NCI-H524 treated with DMSO at 0.1 percent for 48 hours (cell line): ENCODE results near the gene IMMP2L.

Experiments
- DNase-seq: peaks from one replicate; lab custom pipeline; 2025; lab: John Stamatoyannopoulos, UW

IMMP2L gene

GRCh38 chr7:111212857-111213523 lies 349.3 kb downstream of the IMMP2L start:
- DNase-seq: no peak

- DNase-seq: no peak
Measured at GRCh38 chr7:111210996-111211395, 351.3 kb downstream of the IMMP2L start.

- DNase-seq: no peak
Measured at GRCh38 chr7:111210043-111210442, 352.2 kb downstream of the IMMP2L start.

GRCh38 chr7:111205251-111205650 lies 357.0 kb downstream of the IMMP2L start:
- DNase-seq: no peak

GRCh38 chr7:111202321-111202720 lies 360.0 kb downstream of the IMMP2L start:
- DNase-seq: no peak

GRCh38 chr7:111199643-111200042 lies 362.6 kb downstream of the IMMP2L start:
- DNase-seq: no peak

GRCh38 chr7:111198255-111198654 lies 364.0 kb downstream of the IMMP2L start:
- no peak for DNase-seq

- no peak for DNase-seq
Measured at GRCh38 chr7:111196655-111197054, 365.6 kb downstream of the IMMP2L start.

- DNase-seq: no peak
Measured at GRCh38 chr7:111192614-111193413, 369.5 kb downstream of the IMMP2L start.

GRCh38 chr7:111190804-111191203 lies 371.5 kb downstream of the IMMP2L start:
- no peak for DNase-seq

GRCh38 chr7:111184987-111185386 lies 377.3 kb downstream of the IMMP2L start:
- DNase-seq: no peak

- DNase-seq: no peak
Measured at GRCh38 chr7:111183321-111183720, 379.0 kb downstream of the IMMP2L start.

- no peak for DNase-seq
Measured at GRCh38 chr7:111180338-111180737, 382.0 kb downstream of the IMMP2L start.

GRCh38 chr7:111175908-111176441 lies 386.3 kb downstream of the IMMP2L start:
- no peak for DNase-seq

GRCh38 chr7:111174510-111174909 lies 387.8 kb downstream of the IMMP2L start:
- DNase-seq: no peak

GRCh38 chr7:111173990-111174389 lies 388.3 kb downstream of the IMMP2L start:
- DNase-seq: no peak

GRCh38 chr7:111173528-111173927 lies 388.8 kb downstream of the IMMP2L start:
- DNase-seq: no peak

GRCh38 chr7:111172564-111173257 lies 389.6 kb downstream of the IMMP2L start:
- no peak for DNase-seq

- DNase-seq: no peak
Measured at GRCh38 chr7:111168182-111168581, 394.1 kb downstream of the IMMP2L start.

GRCh38 chr7:111164442-111164841 lies 397.9 kb downstream of the IMMP2L start:
- DNase-seq: no peak

GRCh38 chr7:111162692-111163091 lies 399.6 kb downstream of the IMMP2L start:
- no peak for DNase-seq

- no peak for DNase-seq
Measured at GRCh38 chr7:111160297-111160696, 402.0 kb downstream of the IMMP2L start.

GRCh38 chr7:111159426-111159825 lies 402.9 kb downstream of the IMMP2L start:
- DNase-seq: no peak
